ENCODE data around the gene MCEMP1.

MCEMP1 gene

DNA sequence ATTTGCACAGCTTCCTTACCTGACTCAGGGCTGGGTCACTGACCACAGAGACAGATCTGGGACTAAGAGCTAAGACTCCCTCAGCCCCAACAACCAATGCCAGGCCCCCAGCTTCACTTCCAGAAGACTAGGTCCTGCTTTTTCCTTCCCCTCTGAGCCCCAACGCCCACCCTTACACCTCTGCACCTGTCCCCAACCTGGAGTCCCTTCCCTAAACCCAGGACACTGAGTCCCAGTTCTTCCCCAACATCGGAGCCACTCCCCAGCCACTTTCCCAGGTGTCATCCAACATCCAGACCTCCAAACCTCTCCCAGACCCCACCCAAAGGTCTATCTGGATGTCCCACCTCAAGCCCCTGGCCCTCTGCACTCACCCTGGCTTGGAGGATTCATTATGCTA lies 22.1 kb downstream of the MCEMP1 start:
- no peak for DNase-seq

DNA sequence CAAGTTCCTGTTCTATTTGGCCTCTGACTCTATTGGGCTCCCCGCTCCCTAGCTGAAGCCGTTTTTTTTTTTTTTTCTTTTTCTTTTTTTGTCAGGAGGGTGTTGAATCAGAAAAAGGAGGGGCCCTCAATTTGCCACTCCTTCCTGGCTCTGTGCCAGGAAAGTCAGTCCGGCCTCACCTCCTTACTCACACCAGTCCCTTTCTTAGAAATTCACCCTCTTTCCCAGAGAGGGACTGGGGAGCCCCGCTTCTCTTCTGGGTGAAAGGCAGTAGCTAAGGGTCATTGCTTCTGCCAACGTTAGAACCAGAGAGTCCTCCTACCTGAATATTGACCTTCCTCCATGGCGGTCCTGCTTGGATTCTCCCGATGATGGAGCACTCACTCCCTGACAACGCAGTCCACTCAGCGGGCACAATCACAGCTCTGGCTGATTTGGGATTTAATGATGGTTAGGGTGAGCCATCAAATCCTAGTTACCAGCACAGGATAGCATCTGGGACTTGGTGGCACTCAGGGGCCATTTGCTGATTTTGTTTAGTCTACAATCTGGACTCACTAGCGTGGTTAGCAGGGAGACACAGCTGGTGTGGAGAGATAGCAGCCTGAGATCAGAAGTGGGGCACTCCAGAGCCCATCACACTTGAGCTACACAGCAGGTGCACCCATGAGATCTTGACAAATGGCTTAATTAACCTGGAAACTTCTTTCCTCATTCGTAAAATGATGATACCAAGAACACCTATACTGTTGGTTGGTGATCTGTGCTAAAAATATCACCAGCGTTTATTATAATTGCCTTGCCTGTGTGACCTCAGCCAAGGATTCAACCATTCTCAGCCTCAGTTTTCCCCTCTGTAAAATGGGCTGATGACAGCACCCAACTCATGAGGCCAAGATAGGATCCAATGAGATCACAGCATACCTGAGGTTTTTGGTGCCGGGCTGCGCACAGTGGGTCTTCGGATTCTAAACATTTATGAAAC lies 22.8 kb downstream of the MCEMP1 start:
- peak; percentile 38 for DNase-seq

DNA sequence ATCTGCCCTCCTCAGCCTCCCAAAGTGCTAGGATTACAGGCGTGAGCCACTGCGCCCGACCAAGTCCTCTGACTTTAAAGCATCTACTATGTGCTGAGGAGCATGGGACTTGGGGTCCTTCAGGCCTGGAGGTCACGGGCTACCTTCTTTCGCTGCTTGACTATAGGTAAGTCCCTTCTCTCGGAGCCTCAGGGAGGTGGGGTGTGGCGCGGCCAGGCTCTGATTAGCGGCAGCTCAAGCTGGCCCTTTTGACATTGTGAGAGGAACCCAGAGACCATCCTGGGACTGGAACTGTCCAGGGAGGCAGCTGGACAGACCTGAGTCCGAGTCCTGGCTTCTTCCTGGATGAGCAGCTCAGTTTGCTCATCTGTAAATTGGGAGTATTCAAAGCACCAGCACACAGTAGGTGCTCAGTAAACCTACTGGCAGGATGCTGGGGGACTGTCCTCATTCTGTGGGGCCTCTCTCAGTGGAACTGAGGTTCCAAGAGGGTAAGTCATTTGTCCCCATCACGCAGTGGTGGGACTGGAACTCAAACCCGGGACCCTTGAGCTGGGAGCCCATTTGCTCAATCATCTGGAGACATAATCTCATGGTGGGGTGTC lies 24.3 kb downstream of the MCEMP1 start:
- DNase-seq: no peak

DNA sequence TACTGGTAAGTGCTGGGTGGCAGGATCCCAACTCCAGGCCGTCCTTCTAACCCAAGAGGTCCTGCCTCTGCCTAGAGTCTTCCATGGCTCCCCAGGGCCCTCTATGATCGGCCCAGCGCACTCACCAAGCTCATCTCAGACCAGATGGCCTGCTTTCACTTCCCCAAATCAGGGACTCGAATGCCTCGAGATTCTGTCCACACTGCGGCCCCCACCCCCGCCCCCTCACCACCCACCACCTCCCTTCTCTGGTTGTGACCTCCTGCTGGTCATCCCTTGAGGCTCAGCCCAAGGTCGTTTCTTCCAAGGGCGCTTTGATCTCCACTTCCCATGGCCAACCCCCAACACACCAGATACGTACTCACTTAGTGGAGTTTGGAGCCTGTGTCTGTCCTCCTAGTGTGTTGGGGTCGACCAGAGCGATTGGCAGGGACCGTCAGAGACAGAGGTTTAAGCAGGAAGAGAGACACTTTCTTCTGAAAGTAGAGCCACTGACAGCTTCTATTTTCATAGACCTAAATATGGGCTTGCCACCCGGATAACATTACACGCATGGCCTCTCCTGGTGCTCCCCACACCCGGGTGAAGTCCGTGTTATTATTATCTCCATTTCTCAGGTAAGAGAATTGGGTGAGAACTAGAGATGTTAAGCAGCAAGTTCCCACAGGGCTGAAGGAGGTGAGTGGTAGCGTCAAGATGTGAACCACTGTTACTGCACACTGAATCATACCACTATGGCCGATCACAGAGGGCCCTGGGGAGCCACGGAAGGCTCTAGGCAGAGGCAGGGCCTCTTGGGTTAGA lies 25.0 kb downstream of the MCEMP1 start, which contains the start of gene FCER2:
Gene FCER2 (minus strand): TSS at position 478 of the 804 bp plus-strand sequence. CDS start 2,371 bp downstream, outside the sequence.
- DNase-seq: no peak

DNA sequence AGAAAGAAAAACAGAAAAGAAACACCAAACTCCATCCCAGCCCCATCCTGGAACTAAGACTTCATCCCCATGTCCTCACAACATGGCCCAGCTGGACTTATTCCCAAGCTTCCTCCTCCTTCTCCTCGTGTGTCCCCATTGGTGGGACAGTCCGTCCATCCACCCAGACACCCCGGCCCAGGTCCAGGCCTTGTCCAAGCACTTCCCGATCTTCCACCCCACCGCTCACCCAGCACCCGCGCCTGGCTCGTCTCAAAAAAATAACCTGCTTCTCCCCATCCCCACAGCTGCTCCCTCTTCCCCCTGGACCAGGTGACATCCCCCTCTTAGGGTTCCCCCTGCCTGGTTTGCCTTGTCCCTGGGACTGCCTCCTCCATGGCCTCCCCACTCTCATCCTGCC lies 26.4 kb downstream of the MCEMP1 start:
- DNase-seq: no peak

DNA sequence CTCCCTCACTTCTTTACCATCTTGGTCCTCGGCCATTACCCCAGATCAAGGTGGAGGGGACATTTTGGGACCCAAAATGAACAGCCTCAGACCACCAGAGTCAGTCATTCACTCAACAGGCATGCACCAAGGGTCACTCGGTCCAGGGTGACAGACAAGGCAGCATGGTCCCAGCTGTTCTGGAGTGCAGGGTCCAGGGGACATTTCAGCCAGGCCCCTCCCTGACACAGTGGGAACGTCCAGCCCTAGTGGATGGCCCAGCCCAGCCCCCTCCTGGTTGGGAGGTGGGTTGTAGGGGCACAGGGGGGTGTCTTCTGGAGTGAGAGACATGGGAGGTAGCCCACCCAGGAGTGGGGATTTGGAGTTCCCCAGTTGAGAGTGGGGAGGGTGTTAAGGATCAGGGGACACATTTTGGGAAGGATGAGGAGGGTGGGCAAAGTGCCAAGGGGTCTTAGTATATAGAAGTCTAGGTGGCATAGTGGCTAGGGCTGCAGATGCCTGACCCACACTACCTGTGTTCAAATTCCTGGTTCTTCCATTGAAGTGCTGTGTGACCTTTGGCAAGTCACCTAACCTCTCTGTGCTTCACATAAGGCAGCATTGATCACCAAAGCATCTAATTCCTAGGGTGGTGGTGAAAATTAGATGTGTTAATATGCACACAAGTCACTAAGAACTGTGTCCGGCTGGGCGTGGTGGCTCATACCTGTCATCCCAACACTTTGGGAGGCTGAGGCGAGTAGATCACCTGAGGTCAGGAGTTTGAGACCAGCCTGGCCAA lies 27.6 kb downstream of the MCEMP1 start:
- no peak for DNase-seq

DNA sequence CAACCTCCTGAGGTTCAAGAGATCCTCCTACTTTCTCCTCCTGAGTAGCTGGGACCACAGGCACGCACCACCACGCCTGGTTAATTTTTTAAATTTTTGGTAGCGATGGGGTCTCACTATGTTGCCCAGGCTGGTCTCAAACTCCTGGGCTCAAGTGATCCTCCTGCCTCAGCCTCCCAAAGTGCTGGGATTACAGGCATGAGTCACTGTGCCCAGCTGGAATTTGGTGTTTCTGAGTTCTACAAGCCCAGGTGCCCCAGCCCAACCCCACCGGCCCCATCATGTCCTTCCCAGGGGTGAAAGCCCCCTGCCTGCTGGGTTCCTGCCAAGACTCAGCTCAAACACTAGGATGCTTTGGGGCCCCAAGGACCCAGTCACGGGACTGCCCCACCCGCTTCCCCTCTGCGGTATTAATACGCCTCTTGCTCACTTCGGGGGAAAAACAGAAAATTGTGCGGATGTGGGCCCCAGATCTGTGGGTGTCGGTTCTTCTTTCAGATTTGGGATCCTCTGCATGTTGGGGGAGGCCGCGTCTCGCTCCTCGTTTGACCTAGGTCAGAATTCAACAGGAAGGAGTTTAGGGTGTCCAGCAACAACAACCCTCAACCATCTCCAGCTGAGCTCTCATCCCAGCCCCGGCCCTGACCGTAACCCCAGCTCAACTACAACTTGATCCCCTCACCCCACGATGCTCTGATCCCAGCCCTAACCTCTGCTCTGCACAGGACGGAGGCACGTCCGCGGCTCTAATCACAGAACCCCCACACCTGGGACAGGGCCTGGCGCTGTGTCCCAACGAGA lies 28.7 kb downstream of the MCEMP1 start:
- DNase-seq: peak; percentile 81

DNA sequence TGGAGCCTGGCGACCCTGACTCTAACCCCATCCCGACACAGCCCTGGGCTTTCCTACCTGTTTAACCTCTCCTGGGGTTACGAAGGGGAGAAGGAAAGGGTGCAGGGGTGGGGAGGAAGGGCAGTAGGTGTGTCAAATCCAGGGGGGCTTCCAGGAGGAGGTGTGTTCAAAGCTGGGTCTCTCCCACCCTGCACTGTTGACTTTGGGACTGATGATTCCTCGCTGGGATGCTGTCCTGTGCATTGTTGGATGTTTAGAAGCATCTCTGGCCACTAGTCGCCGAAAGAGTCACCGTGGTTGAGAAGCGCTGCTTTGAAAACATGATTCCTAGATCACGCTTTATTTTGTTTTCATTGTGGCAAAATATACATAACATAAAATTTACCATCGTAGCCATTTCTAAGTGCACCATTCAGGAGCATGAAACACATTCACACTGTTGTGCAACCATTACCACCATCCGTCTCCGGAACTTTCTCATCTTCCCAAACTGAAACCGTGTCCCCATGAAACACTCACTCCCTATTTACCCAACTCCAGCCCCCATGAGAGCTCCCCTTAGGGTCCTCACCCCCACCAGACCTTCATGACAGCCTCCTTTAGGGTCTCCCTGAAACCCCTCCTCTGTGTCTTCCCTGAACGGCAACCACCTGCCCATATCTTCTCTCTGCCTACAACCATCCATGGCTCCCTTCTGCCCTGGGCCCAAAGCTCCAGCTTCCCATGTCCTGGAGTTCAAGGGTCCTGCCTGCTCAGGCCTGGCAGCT lies 29.5 kb downstream of the MCEMP1 start:
- no peak for DNase-seq

DNA sequence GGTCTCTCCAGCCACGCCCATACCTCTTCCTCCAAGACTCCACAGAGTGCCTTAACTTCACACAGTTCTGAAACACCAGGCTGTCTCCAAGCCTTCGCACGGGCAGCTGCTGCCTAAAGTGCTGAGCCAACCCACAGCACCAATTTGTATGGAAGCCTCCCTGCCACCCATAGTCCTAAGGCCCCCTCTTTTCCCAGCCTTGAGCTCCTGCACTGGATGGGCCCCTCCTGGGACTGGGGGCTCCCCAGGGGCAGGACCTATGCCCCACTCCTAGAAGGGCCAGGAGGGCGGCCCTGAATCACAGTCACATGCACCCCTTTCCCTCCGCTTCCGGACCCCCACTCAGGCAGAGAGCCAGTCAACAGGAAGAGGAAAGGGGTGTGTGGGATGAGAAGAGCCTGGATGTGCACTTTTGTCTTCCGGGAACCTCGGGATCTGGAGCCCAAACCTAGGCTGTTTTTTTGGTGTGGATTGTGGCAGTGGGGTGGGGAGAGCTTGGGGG lies 30.1 kb downstream of the MCEMP1 start:
- DNase-seq: no peak

DNA sequence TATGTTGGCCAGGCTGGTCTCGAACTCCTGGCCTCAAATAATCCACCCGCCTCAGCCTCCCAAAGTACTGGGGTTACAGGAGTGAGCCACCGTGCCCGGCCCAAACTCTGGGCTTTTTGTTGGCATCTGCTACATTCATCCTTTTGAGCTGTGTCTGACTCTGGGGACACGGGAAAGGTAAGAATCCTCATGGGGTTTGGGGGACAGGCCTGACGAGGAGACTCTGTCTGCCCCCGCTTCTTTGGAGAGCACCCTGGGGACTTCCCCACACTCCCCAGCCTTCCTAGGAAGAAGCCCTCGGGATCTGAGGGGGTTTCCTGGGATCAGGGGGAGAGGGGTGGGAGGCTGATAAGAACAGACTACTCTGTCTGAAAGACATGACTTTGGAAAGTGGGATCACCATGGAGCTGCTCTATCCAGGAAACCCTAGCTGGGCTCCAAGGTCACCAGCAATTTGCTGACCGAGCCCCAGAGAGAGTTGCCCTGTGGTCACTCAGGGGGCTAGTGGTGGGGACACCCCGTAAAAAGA lies 33.1 kb downstream of the MCEMP1 start:
- DNase-seq: no peak

DNA sequence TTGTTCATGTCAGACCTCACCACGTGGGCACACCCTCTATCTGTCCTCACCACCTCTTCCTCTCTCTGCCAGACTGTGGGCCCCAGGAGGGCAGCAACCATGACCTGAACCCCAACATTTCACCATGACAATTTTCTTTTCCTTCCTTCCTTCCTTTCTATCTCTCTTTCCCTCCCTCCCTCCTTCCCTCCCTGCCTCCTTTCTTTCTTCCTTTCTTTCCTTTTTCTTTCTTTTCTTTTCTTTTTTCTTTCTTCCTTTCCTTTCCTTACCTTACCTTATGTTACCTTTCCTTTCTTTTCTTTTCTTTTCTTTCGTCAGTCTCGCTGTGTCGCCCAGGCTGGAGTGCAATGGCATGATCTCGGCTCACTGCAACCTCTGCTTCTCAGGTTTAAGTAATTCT lies 33.7 kb downstream of the MCEMP1 start:
- no peak for DNase-seq

DNA sequence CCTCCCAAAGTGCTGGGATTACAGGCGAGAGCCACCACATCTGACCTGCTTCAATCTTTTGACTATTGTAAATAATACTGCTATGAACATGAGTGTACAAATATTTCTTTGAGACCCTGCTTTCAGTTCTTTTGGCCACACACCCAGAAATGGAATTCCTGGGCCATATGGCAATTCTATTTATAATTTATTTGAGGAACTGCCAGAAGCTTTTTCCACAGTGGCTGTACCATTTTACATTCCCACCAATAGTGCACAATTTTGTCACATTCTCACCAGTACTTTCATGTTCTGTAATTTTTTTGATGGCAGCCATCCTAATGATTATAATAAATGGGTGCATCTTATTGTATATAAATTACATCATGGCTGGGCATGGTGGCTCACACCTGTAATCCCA lies 38.8 kb downstream of the MCEMP1 start:
- DNase-seq: no peak

DNA sequence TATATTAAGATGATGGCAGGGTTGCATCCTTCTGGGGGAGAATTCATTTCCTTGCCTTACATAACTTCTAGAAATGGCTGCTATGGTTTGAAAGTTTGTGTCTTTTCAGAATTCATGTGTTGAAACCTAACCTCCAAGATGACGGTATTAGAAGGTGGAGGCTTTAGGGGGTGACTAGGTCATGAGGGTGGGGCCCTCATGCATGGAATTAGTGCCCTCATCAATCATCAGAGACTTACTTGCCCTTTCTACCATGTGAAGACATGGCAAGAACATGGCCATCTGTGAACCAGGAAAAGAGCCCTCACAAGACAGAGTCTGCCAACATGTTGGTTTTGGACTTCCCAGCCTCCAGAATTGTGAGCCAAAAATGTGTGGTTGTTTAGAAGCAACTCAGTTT lies 39.9 kb downstream of the MCEMP1 start:
- DNase-seq: no peak

DNA sequence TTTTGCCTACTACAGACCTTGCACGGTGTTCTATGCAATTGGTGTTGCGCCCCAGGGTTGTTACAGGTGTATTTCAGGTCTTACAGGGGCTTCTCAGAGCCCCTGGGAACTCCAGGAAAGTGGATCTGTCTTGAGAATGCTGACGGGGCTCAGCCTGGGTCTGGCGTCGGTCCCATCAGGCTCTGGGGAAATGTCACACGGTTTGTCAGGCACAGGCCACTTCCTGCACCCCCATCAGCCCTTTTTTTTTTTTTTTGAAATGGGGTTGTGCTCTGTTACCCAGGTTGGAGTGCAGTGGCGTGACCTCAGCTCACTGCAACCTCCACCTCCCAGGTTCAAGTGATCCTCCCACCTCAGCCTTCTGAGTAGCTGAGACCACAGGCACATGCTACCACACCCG lies 41.8 kb downstream of the MCEMP1 start:
- DNase-seq: no peak

DNA sequence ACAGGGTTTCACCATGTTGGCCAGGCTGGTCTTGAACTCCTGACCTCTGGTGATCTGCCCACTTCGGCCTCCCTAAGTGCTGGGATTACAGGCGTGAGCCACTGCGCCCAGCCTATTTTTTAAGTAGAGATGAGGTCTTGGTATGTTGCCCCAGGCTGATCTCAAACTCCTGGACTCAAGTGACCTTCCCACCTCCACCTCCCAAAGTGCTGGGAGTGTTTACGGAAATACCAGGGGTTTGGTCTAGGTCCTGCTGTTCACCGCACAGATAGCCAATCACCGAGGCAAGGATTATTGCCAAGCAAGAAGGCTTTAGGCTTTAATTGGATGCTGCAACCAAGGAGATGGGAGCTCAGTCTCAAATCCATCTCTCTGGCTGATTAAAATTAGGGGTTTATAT lies 43.5 kb downstream of the MCEMP1 start:
- DNase-seq: no peak

DNA sequence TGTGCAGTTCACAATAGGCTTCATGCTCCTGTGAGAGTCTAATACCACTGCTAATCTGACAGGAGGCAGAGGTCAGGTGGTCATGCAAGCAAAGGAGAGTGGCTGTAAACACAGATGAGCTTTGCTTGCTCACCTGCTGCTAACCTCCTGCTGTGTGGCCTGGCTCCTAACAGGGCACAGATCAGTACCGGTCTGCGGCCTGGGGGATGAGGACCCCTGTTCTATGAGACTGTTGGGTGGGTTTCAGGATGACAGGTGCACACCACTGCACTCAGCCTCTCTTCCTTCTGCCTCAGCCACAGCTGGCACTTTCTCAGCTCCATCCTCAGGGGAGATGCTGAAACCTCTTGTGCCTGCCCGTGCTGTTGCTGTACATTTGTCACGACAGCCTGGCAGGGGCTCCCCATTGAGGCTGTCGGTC lies 45.4 kb downstream of the MCEMP1 start:
- DNase-seq: no peak

DNA sequence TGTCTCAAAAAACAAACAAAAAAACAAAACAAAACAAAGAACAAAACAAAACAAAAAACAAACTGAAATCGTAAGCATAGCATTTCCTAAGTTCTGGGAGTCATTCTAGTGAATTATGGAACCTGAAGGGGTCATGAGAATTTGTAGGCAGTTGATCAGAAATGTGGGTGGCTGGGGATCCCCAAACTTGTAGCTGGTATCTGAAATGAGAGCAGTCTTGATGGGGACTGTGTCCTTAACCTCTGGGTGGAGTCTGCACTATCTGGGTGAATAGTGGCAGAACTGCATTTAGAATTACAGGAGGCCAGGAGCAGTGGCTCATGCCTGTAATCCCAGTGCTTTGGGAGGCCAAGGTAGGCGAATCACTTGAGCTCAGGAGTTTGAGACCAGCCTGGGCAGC lies 48.9 kb downstream of the MCEMP1 start:
- no peak for DNase-seq

DNA sequence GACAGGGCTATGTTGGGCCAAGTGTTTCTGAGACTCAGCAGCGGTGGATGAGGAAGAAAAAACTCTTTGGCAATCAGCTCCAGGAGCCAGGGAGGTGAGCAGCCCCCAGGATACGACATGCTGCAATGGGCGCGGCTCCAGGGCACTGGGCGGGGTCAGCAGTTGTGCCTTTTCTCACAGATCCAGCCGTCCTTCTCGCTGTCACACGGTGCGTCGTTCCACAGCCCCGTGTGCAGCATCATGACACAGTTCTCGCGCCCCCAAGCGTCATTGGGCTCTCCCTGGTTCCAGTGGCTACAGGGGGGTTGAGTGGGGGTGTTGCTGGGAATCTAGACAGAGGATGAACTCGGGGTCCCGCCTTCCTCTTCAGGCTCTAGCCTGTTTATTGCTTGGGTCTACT lies 52.3 kb downstream of the MCEMP1 start:
- DNase-seq: no peak

Data from activated naive CD4-positive, alpha-beta T cell treated with Interleukin-2 at 50 U/mL for 16 hours (primary cell).